CD4-positive, alpha-beta T cell treated with Interleukin-1 beta for 1 hour (primary cell): Measurements from ENCODE around the gene CALM1.

Experiments
- DNase-seq, 2 donors: peaks; one replicate each; pipeline ENCODE4 v3.0.0-alpha.2; 2020 to 2022

Gene CALM1

DNA sequence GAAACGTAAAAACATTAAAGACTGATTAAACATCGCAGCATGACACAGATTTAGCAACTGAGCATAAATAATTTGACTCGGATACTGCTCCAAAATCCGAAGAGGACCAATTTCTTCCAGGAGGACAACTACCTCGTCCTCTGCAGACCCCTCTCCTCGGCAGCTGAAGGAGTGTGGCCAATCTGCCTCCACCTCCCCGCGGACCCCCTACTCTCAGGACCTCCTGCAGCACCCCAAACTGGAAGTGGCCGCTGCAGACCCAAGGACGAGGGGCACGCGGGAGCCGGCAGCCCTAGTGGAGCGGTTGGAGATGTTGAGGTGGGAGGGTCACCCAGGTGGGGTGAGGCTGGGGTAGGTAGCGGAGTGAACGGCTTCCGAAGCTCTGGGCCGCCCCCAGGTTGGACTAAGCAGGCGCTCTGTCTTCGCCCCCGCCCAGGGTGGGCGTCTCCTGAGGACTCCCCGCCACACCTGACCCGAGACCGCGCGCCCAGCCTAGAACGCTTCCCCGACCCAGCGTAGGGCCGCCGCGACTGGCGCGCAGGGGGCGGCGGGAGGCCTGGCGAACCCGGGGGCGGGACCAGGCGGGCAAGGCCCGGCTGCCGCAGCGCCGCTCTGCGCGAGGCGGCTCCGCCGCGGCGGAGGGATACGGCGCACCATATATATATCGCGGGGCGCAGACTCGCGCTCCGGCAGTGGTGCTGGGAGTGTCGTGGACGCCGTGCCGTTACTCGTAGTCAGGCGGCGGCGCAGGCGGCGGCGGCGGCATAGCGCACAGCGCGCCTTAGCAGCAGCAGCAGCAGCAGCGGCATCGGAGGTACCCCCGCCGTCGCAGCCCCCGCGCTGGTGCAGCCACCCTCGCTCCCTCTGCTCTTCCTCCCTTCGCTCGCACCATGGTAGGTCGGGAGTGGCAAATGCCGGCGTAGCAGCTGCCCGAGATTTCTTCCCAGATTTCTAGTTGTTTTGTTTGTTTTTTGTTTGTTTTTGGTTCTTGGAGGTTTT lies at the start of gene CALM1:
TSS of gene CALM1 (plus strand) at position 689 of the 999 bp plus-strand sequence. CDS start at position 891, 202 bp downstream.
- DNase-seq = peak; percentile 95 to 97

DNA sequence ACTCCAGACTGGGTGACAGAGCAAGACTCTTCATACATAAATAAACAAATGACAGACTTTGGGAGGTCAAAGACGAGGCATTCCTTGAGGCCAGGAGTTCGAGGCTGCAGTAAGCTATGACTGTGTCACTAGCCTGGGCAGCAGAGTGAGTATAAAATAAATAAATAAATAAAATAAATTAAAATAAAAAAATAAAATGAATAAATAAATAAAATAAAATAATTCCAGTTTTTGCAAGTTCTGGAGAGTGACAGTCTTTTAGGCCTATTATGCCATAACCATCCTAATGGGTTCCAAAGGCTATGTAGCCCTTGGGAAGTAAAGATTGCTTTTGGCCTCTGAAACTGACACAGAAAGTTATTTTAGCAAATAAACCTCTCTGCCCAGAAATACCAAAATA lies 48.6 kb upstream of the CALM1 start:
- no peak for DNase-seq

DNA sequence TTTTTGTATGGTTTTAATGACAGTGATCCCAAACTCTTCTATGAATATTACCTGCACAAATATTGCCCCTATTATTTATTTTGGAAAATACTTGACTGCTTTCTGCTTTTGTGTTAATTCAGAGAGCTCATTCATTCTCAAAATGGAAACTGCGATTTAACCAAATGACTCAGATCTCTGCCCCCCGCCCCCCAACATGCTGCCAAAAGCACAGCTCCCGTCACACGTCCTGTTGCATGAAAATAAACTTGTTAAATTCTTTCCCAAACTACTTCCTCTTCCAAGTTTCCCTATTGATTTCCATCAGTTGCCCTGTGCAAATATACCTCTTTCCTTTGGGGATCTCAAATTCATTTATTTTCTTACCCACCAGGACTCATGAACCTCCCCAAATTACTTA lies 47.1 kb upstream of the CALM1 start:
- no peak for DNase-seq

DNA sequence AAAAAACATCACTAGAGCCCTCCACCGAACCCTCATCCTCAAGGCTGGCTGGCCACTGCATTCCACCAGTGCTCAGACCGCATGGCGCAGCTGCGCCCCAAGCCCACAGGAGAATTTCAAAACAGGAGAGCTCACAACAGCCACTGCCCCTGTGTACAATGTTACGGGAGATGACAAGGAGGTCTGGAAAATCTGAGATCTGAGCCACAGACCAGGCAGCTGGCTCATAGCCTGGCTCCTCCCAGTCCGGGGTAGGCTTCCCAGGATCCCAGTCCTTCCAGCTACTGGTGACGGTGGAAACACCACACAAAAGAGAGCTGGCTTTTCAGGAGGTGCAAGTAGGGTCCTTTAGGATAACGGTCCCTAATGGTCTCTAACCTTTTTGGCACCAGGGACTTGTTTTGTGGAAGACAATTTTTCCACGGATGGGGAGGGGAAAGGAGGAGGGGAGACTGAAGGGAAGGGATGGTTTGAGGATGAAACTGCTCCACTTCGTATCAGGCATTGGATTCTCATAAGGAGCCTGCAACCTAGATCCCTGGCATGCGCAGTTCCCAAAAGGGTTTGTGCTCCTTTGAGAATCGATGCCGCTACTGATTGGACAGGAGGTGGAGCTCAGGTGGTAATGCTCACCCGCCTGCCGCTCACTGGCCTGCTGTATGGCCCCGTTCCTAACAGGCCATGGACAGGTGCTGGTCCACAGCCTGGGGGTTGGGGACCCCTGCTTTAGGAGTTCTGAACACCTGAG lies 42.1 kb upstream of the CALM1 start:
- DNase-seq = no peak

DNA sequence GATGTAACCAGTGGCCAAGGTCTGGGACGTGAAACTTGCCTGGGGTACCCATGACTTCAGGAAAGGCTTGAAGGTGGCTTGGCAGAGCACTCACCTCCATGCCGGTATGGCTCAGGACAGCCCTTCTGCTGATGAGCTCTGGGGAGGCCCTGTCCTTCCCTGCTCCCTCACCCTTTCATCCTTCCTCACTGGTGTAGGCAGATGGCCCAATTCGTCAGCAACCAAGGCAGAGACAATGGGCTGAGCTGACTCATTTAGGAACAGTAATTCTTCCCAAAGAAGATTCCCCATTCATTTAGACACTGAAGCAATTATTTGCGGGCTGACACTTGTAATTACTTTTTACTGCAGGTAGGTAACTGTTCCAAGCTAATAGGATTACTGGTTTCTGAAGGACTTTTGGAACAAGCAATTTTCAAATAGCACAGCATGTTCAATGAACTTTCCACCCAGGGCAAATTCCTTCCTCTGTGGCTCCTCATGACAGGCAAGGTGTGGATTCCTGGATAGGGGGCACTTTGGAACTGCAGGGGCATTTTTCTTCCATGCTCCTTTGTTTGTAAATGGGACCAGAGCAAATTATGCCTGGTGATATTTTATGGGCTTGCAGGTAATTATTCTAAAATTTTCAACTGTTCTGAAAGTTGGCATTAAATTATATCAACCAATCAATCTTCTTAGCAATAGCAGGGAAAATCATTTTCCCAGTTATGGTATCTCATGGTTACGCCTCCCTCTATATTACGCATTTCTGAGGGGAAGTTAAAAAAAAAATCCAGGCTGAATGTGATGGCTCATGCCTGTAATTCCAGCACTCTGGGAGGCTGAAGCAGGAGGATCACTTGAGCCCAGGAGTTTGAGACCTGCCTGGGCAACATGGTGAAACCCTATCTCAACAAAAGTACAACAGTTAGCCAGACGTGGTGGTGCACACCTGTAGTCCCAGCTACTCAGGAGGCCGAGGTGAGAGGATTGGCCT lies 41.0 kb upstream of the CALM1 start:
- DNase-seq = no peak

DNA sequence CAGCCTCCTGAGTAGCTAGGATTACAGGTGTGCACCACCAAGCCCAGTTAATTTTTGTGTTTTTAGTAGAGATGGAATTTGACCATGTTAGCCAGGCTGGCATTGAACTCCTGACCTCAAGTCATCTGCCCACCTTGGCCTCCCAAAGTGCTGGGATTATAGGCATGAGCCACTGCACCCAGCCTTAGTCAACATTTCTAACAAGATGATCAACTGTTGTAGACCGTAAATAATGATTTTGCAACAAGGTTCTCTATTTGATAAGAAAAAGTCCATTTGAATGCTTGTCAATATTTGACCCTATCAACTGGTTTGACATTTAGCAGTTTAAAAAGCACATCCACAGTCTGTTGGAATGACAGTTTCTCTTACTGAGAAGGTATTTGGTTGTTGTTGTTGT lies 39.9 kb upstream of the CALM1 start:
- no peak for DNase-seq

DNA sequence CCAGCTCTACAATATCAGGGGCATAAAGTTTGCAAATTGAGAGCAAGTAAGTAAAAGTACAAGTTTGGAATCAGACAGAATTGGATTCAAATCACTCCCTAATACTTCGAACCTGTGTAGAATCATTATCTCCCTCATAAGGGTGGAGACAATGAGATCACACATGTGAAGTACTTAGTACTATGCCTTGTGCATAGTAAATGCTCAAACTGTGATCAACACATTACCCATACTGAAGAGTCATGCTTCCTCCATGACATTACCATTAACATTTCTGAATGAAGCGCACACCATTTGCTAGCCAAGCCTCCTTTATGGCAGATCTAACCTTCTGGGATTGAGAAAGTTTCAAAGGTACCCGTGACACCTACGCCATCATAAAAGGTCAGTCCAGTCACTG lies 38.5 kb upstream of the CALM1 start:
- no peak for DNase-seq

DNA sequence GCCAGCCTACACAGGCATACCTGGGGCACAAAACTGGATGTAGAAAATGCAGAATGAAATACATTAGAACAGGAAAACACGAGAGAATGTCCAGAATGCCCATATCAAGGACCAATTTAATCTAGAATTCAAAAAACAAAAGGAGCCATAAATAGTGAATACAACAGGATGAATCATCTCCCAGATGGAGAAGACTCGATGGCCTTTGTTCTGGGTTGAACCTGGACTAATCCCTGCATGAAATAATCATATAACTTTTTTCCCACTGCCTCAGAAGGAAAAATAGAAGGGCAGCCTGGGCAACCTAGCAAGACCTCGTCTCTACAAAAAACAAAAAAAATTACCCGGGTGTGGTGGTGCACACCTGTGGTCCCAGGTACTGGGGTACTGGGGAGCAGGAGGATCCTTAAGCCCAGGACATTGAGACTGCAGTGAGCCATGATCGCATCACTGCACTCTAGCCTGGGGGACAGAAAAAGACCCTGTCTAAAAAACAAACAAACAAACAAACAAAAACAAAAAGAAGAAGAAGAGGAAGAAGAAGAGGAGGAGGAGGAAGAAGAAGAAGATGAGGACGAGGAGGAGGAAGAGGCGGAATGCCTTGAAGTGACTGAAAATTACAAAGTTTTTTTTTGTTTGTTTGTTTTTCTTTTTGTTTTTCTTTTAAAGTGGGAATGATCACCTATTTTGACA lies 34.8 kb upstream of the CALM1 start:
- DNase-seq = no peak

DNA sequence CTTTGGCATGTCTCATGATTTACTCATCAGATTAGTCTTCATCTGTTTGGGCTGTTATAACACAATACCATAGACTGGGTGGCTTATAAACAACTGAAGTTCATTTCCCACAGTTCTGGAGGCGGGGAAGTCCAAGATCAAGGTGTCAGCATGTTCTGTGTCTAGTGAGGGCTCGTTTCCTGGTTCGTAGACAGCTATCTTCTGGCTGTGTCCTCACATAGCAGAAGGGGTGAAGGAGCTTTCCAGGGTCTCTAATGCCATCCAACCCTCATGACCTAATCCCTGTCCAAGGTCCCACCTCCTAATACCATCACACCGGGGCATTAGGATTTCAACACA lies 34.3 kb upstream of the CALM1 start:
- no peak for DNase-seq

DNA sequence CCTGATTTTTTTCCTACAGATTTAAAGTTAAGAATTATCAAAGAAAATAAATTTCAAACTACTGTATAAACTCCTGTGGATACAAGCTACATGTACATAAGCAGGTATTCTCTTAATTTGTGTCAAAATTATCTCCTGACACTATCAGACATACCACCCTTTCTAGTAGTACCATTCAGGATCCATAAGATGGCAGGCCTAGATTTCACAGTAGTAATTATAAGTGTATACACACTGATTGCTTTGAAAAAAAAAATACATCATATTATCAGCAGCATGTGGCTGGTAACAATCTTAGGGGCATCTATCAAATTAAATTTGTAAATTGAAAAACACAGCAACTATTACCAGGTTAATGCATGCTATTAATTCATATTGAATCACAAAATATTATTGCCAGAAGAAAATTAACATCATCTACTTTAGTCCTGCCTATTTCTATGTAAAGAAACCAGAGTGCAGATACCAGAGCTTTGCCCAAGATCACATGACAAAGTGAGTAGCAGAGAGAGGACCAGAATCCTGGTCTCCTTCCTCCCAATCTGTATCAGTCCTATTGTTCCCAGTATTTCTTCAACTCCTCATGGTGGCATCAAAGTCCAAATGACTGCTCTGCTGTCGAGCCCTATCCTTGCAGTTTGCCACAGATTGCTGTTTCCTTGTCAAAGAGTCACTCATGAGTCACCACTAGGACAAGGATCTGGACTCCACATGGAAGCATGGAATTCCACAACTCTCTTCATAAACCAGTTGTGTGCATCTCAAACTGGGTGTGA lies 27.7 kb upstream of the CALM1 start:
- peak in 1 of 2 donors; percentile 60 for DNase-seq

DNA sequence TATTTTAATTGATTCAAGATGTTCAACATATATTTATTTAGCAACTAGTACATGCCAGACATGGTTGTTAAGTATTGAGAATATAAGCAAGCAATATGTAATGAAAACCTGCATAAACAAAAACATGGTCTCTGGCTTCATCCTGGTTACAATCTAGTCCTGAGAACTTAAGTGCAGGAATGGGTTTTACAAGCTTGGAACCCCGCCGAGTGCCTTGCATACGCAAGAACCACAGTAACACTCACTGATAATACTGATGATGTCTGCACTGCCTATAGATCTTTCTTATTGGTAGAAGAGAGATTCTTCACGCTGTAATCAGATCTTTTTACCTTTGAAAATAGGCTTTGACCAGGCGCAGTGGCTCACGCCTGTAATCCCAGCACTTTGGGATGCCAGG lies 22.9 kb upstream of the CALM1 start:
- no peak for DNase-seq

DNA sequence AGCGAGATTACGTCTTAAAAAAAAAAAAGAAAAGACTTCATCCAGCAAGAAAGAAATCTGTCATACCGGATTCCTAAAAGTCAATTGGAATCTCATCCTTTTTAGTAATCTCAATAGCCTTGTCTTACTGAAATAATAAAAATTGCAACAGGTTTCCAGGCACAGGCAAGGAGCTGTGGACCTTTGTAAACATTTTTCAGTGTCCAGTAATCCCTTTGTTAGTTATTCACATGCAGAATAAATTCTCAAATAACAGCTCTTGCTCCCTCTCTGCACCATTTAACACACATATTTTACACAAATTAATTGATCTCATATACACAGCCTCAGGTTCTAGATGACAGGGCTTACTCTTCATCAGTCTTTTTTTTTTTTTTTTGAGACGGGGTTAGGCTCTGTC lies 22.0 kb upstream of the CALM1 start:
- DNase-seq = no peak

DNA sequence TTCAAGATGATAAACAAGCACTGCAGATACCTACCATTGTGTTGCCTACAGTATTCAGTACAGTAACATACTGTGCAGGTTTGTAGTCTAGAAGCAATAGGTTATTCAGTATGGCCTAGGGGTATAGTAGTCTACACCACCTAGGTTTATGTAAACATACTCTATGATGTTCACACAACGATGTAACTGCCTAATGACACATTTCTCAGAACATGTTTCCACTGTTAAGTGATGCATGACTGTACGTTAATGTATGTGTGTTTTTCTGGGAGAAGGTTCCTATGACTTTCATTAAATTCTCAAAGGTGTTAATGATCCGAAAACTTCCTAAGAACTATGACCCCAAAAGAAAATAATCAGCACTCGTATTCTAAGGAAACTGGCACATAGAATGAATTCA lies 20.9 kb upstream of the CALM1 start:
- DNase-seq = no peak

DNA sequence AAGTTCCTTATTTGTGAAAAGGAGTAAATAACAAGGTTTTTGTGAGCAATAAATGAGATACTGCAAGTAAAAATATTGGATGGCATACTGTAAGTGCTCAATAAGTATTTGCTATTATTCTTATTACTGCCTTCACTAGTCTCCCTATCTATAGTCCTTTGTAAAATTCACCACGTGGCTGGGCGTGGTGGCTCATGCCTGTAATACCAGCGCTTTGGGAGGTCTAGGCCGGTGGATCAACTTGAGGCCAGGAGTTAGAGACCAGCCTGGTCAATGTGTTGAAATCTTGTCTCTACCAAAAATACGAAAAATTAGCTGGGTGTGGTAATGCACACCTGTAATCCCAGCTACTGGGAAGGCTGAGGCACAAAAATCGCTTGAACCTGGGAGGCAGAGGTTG lies 18.6 kb upstream of the CALM1 start:
- DNase-seq = no peak

DNA sequence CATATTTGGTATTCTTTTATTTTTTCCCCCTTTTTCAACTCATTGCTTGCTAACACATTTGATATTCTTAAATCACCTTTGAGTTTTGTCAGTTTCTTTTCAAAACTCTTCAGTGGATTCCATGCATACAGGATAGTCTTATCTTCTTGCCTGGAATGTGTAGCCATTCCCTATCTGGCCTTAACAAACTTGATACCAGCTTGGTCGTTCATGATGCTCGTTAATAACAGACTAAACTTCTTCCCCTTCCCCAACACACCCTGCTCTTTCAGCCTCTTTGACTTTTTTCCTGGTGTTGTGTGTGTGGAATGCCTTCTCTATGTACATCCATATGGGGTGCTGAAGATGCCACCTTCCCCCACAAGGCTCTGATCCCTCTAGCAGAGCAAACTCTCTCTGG lies 17.7 kb upstream of the CALM1 start:
- DNase-seq = no peak

DNA sequence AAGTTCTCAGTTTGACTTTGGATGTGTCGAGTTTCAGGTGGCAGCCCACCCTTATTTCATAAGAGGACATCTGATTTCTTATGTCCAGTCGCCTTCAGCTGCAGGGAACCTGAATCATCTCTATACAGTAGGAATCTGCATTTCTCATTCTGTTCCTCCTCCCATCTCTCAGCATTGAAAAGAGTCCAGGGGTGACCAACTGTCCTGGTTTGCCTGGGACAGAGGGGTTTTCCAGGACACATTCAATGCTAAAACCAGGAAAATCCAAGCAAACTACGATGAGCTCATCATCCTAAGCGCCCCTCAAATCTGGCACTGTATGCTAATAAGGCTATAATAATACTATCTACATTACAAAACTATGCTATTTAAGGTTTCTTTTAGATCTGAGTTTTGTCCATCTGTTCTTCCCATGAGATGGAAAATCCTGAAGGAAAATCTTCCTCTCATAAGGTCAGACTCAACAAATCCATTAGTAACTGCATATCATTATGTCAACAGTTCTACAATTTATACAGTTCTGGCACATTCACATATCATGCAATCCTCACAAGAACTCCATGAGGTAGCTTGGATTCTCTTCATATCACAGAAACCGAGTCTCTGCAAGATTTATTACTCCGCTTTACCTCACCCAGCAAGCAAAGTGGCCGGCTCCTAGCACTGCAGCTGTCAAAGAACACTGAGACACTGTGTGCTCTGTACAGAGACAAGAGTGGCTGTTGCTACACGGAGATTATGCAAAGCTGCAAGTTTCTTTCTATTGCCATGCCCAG lies 15.6 kb upstream of the CALM1 start:
- no peak for DNase-seq

DNA sequence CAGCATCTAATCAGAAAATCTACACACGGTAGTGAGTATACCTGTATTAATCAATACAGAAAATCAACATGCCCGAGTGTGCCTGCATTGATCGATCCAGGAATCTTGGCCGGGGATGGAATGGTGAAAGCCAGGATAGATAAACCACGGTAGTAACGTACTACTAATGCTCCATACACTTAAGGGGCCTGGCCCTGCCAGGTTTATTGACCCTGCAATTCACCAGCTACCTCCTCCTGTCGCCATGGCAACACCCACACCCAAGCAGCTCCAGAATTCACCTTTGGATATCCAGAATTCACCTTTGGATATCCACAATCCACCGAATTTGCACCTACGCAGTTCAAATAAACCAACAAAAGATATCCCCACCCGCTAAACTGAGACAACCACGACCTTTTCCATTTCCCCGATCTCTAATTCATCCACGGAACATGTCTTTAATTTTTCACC lies 14.8 kb upstream of the CALM1 start:
- peak in 1 of 2 donors; percentile 36 for DNase-seq

DNA sequence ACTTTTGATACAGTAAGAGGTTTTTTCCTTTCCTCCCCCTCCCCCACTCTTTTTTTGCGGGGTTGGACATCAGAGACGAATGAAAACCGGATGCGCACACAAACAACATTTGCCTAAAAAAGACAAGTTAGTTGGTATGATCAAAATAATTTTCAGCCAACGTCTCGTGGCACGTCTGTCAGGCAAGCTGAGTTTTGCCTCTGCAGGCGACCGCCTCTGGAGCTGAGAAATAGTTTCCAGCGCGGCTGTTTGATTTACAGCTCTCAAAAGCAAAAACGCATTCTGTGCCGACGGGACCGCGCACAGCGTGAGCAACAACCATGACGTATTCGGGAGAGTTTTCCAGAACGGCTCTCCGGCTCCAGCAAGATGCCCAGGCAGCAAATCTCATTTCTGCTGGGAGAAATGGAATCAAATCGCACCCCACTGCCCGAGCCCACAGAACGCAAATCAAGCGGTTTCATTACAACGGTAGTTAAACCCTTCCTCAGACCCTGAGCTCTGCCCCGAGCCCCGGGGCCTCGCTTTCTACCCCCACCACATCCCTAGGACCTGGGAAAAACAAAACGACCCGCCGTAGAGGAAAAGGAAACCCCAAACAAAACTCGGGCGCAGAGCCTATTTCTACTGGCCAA lies 14.2 kb upstream of the CALM1 start:
- DNase-seq = peak; percentile 71 to 74

DNA sequence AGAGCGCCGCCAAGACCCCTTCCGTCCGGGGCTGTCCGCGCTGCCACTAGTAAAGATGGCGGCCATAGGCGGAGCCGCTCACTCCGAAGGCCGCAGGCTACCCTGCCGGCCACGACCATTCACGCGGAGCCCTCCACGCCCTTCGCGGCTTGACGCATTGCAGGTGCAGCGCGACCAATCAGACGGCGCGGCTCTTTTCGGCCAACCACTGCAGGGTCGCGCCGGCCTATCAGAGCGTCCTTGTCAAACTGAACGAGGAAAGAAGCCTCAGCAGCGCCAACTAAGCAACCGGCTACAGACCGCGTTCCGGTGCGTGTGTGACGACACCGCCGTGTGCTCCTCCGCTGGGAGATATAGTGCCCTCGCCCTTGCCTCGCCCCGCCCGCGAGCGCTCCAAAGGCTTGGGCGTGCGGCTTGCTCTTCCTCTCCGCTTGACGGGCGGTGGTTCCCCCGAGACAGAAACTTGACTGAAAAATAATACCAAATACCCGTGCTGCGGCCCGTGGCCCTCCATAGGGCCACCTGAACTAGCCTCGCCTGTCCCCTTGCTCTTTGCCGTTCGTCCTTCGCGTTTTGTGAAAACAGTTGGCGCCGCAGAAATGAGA lies 13.6 kb upstream of the CALM1 start:
- DNase-seq = peak; percentile 99
